ENCODE measurements around the gene SCN10A.

SCN10A gene

GRCh38 chr3:38763569-38763968, 52.4 kb downstream of the SCN10A start:
- DNase-seq = no peak

- no peak for DNase-seq
Measured at GRCh38 chr3:38758557-38758956, 57.5 kb downstream of the SCN10A start.

GRCh38 chr3:38757721-38758120, 58.3 kb downstream of the SCN10A start:
- DNase-seq = no peak

GRCh38 chr3:38756892-38757291, 59.1 kb downstream of the SCN10A start:
- no peak for DNase-seq

GRCh38 chr3:38755130-38755529, 60.9 kb downstream of the SCN10A start:
- no peak for DNase-seq

DNA sequence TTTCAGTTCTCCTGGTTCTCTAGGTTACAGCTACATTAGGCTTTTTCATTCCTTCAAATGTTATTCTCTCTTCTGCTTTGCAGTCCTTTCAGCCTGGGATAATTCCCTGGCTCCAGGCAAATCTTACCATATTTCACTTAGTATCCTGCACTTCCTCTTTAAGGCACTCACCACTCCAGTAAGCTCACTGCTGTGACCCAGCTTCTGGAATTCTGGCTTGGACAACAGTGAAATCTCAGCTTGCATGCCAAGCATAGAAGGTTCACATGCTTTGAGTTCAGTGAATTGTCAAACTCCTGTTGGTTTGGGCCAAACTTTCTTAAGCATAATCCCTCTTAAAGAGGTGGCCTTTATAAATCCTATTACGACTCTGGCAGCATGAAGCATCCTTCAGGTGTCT, 69.4 kb downstream of the SCN10A start:
- DNase-seq = no peak

- no peak for DNase-seq
Measured at GRCh38 chr3:38743043-38743442, 73.0 kb downstream of the SCN10A start.

DNA sequence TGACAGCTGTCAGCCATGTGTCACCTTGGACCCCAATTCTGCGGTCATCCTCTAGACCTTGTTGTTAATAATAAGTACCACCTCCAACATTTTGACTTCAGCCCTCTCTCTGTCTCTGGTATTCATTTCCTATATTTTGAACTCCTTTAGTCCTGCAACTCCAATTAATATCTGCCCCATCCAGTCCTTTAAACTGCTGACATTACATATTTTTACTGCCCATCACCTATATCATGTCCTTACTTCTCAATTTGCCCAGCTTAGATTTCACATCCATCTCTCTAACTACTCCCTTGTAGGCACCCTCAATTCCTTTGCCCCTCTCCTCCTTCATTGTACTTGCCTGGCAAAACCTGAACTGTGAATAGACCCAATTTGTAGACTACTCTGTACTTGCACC, 73.5 kb downstream of the SCN10A start:
- no peak for DNase-seq

DNA sequence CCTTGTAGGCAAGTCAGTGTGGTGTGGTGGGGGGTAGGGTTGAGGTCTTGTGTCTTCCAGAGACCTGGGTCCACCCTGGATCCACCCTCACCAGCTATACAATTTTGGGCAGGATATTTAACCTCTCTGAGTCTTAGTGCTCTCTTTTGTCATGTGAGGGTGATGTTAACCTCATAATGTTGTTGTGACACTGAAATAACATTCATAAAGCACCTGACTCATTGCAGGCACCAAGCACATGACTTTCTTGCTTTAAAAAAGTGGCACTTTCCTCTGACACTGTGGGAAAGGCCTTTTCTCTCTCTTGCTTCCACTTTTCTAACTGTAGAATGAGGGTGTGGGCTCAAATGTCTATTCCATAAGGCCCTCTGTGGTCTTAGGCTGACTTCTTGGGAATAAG, 75.5 kb downstream of the SCN10A start:
- DNase-seq = no peak

DNA sequence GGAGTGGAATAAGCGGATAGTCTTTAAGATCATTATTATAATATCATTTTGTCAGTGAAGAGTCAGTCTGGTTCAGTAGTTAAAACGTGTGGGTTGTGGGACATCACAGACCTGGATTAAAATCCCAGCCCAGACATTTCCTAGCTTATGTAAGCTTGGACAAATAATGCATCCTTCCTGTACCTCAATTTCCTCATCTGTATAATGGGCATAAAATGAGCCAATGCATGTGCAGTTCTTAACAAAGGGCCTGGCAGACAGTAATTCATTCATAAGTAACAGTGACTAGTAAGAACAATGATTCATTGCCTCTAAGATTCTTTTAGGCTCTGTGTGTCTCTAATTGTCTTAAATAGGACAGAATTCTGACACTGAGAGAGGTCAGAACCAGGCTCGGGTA, 76.1 kb downstream of the SCN10A start:
- no peak for DNase-seq

GRCh38 chr3:38739396-38739689, 76.7 kb downstream of the SCN10A start:
- DNase-seq = no peak

DNA sequence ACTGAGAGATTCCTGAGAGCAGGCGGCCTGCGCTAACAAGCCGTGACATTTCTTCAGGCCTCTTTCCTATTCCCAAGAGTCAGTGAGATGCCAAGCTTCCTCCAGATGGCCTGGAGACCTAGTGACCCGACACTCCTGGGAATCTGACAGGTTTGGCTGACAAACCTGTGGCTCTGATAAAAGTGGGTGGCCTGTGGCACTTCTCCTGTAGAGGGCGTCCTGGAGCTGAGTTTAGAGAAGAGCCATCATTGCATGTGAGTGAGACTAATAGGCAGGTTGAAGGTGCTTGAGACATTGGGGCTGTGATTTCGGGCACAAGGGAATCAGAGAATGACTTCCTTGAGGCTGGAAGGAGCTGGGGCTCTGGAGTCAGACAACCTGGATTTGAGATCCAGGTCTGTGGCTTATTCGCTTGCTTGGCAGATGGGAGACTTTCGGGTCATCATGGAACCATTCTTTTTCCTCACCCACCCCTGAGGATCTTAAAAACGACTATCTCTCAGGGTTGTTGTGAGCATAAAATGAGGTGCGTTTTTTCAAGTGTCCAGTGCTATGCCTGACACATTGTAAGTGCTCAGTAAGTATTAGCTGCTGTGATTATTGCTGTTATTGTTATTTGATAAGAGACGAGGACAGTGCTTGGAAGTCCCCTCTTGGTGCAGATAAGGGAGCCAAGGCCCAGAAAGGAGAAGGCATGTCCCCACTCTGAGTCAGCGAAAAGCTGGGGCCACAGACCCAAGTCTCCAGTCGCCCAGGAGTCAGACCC, 77.2 kb downstream of the SCN10A start:
- DNase-seq = peak in 1 of 2 experiments; percentile 30

- DNase-seq = no peak
Measured at GRCh38 chr3:38731522-38731921, 84.5 kb downstream of the SCN10A start.

GRCh38 chr3:38730281-38730680, 85.7 kb downstream of the SCN10A start:
- DNase-seq = peak; percentile 19 to 65

DNA sequence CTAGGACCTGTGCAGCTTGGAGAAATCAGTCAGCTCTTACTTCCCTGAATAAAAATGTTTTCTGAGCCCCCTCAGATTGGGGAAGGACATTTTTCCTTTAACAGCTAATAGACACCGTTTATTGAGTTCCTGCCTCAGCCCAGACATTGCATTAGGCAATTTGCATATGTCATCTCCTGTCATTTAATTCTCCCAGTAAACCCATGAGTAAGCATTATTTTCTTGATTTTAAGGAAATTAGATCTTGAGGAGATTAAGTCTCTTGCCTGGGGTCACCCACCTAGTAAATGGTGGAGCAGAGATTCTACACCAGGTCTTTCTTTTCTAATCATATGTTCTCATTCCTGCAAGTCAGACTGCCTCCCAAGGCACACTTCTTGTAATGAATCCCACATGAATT, 88.0 kb downstream of the SCN10A start:
- DNase-seq = no peak

DNA sequence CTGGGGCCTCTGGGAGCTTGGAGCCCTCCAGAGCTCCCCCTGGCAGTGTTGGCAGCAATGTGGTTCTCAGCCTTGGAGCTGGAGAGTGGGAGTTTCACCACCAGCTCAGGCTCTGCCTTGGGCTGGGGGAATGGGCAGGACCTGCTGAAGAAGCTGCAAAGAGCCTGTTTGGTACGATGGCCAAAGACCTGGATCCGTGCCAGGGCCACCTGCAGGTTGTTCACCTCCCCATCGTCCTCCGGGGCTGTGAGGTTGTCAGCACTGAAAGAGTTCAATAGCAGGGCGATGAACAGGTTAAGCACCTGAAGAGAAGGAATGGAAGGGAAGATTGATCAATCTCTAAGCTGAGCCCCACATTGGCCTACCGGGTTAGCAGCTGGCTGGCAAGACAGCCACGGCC, 89.3 kb downstream of the SCN10A start:
- DNase-seq = no peak

DNA sequence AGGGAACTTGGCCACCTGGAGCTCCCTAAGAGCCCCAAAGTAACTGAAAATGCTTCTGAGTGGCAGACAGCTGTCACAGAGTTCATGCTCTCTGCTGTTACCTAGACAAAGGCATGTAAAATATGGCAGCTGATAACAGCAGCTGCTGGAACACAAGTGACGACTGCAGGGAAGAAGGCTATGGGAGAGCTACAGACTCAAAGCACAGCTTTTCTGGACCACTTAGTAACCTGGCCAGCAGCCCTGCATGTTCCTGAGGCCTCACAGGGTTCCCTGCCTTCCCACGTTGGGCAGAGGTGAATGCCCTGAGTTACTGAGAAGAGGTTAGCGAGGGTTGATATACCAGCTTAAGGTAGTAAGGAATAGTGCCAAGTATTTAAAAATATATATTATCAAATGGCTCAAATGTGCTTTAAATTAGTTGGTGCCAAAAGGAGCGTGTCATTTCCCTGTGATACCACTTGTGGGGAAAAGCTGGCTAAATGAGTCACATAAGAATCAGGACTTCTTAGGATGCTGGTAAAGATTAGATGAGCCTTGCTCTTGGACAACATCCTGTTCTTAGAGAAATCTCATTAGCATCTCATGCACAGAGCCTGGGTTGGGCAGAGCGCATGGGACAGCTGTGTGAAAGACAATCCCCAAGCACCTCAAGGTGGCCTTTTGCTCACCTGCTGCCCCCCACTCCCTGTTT, 90.1 kb downstream of the SCN10A start:
- DNase-seq = no peak

GRCh38 chr3:38724392-38724736, 91.7 kb downstream of the SCN10A start:
- no peak for DNase-seq

GRCh38 chr3:38723569-38724391, 92.2 kb downstream of the SCN10A start:
- DNase-seq = no peak

DNA sequence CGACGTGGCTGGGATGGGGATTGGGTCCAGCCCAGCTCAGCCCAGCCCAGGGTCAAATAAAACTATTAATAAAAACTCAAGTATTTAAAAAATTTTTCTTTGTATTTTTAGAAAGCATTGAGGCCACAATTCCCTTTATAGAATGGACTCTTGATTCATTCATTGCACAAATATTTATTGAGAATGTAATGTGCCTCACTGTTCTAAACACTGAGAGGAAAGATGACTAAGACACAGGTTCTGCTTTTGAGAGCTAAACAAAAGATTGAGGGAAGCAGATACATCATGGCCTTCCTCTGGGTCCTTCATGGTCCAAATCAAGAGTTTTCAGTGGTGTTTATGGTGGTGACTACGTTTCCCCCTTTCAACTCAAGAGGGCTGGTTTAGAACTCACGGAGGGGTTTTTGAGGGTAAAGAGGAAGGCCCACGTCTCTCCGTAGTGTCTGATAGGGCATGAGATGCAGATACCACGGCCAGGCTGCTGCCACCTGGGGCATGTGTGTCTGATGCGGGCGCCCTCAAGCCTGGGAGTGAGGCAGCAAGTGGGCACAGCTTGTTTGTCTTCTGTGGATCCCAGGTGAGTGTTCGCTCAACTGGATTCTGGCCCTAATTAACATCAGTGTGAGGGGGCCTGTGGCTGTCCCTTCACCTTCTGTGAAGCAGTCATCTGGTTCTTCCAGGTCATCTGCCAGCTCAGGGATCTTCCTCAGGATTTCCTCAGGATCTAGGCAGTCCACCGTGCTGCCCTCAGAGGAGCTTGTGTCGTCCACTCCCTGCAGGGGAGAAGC, 93.0 kb downstream of the SCN10A start:
- DNase-seq = no peak

- DNase-seq = no peak
Measured at GRCh38 chr3:38721207-38721772, 94.7 kb downstream of the SCN10A start.

DNA sequence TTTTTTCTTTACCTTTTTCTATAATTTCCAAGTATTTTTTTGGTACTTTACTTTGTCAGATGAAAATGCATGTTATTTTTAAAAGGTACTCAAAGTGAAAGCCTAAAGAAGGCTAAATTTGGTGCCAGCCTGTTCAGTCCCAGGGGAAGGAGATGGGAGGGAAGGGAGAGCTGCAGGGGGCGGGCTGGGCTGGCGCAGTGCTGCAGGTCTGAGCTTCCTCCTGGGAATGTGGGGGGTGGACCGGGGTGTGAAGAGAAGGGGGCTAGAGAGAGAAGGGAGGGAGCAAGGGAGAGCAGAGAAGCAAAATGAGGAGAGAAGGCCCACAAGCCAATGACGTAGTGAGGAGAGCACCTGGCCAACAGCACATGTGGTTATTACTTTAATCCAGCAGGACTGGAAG, 95.6 kb downstream of the SCN10A start:
- no peak for DNase-seq
